ENCODE data around the gene TMEM14C.

- TF ChIP-seq CTCF (IDR thresholded peaks at IDR 0.05) (no peak), POLR2A (IDR thresholded peaks at IDR 0.05) (no peak)
These were observed 35.3 kb upstream of the TMEM14C start for GRCh38 chr6:10687582-10687981.
